HG02884 (cell line): ENCODE data around the gene SAA1.

Experiments
- ATAC-seq: cut with Tn5 transposase; IDR thresholded peaks from one replicate; pipeline ENCODE4 v1.9.1; 2021; ENCODE audit warnings: mild to moderate bottlenecking, moderate library complexity; ENCODE audit not compliant: unreplicated experiment

SAA1 gene

DNA sequence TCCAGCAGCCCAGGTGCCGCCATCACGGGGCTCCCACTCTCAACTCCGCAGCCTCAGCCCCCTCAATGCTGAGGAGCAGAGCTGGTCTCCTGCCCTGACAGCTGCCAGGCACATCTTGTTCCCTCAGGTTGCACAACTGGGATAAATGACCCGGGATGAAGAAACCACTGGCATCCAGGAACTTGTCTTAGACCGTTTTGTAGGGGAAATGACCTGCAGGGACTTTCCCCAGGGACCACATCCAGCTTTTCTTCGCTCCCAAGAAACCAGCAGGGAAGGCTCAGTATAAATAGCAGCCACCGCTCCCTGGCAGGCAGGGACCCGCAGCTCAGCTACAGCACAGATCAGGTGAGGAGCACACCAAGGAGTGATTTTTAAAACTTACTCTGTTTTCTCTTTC lies at the start of gene SAA1:
Gene SAA1, plus strand, starts transcription at position 316 of the 400 bp plus-strand sequence. CDS start 624 bp downstream, outside the sequence.
- no peak for ATAC-seq

DNA sequence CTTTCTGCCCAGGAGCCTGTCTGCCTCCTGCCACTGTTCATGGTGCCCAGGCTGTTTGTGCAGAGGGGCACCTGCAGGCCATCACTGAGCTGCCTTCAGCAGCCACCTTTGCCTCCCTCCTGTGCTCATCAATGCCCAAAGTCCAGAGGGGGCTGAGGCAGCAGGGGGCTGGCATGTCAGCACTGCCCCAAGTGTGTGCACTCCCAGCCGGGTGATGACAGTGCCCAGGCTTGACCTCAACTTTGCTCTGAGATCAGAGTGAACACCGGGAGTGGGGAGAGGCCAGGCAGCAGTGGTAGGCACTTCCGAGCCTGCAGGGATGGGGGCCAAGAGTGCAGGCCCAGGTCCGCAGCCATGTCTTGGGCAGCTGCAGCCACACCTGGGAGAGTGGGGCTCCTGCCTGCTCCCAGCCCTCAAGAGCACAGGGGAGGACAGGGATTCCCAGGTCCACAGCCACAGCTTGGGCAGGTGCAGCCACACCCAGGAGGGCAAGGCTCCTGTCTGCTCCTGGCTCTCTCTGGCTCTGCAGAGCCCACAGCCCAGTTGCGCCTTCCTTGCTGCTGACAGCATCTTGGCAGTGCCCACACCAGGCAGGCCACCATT lies 44.7 kb upstream of the SAA1 start:
- ATAC-seq, result no peak

DNA sequence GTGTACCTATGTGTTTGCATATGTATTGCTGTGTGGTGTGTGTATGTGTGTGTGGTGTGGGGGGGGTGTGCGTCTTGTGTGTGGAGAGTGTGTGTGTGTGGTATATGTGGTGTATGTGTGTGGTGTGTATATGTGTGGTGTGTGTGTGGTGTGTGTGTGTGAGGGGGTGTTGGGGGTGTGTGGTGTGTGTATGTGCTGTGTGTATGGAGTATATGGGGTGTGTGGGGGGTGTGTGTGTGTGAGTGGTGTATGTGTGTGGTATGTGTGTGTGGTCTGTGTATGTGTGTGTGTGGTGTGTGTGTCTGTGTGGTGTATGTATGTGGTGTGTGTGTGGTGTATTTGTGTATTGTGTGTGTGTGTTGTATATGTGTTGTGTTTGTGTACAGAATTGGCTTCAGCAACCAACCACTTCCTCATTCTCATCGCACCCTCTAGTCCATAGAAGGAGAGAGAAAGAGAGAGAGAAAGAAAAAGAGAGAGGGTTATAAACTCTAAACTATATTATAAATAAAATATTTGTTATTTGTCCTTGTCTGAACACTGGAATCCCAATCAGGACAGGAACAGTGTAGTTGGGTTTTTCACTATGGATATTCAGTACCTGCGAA lies 43.1 kb upstream of the SAA1 start:
- ATAC-seq, result no peak

DNA sequence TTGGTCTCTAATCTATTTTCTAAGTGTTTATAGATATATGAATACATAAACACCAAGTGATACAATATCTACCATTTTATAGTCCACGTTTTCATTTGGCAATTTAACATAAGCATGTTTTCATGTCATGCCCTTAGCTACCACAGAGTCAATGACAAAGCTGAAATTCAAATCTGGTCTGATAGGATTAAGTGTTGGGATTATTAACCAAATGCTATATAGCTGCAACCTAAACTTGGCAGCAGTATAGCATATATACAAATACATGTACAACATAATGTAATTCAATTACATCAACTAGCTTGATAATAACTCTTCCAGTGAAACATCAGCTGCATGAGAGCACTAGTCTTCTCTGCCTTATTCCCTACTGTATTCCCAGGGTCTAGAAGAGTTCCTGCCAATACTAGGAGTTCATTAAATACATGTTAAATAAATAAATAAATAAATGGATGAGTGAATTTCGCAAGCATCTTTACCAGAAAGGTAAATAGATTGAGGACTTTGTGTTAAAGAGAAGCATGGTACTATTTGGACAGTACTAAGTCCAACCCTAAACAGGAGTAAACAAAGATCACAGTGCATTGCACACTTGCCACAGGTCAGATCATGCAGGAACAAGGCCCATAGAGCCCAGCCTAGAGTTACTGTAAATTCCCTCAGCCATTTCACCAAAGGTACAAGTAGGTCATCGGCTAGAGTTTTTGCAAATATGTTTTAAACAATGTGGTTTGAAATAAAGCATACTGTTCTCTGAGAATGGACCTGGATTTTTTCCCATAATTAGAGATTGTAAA lies 42.3 kb upstream of the SAA1 start:
- ATAC-seq, result no peak

DNA sequence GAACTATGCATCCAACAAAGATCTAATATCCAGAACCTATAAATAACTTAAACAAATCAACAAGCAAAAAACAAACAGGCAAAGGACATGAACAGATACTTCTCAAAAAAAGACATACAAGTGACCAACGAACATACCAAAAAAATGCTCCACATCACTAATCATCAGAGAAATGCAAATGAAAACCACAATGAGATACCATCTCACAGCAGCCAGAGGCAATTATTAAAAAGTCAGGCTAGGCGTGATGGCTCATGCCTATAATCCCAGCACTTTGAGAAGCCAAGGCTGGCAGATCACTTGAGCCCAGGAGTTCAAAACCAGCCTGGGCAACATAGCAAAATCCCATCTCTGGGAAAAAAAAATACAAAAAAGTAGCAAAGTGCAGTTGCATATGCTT lies 40.2 kb upstream of the SAA1 start:
- no peak for ATAC-seq

DNA sequence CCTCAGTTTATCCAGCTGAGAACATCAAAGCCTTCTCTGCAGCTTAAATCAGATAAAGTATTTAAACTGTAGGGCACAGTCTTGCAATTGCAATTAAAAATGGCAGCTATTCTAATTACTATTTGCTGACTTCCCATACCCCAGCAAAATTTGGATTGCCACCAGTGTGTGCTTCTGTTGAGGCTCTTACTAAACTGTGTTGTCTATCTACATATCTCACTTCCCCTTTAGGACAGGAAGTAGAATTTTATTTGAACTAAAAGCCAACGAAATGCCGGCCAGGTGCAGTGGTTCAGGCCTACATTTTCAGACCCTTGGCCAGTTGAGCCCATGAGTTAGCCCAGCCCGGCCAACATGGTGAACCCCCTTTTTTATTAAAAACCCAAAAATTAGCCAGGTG lies 36.6 kb upstream of the SAA1 start:
- peak; percentile 93 for ATAC-seq

DNA sequence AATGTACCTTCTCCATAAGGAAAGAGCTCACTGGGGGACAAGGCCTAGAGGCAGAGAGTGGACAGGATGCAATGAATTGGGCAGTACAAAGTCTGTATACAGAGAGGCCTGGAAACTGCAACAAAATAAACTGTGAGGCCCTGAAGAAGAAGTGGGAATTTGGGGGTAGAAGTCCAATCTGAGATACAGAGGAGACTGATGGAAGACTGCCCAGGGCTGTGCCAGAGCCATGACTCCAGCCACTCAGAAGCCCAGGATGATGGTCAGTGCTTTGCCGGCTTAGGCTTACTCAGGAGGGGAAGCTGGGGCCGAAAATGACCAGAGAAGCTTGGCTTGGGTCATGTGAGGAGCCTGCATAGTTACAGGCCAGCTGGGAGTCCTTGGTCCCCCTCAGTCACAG lies 35.2 kb upstream of the SAA1 start:
- no peak for ATAC-seq

DNA sequence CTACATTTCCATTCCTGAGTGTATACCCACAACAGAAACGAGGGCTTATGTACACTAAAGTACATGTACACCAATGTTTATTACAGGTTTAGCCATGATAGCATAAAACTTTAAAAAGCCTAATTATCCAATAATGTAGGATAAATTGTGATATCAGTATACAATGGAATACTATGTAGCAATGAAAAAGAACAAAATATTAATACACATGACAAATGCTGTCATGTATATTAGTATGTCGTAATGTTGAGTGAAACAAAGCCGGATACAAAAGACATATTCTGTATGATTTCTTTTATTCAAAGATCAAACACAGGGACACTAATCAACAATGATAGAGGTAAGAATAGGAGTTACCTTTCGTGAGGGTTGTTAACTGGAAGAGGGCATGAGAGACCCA lies 32.2 kb upstream of the SAA1 start:
- ATAC-seq, result no peak

DNA sequence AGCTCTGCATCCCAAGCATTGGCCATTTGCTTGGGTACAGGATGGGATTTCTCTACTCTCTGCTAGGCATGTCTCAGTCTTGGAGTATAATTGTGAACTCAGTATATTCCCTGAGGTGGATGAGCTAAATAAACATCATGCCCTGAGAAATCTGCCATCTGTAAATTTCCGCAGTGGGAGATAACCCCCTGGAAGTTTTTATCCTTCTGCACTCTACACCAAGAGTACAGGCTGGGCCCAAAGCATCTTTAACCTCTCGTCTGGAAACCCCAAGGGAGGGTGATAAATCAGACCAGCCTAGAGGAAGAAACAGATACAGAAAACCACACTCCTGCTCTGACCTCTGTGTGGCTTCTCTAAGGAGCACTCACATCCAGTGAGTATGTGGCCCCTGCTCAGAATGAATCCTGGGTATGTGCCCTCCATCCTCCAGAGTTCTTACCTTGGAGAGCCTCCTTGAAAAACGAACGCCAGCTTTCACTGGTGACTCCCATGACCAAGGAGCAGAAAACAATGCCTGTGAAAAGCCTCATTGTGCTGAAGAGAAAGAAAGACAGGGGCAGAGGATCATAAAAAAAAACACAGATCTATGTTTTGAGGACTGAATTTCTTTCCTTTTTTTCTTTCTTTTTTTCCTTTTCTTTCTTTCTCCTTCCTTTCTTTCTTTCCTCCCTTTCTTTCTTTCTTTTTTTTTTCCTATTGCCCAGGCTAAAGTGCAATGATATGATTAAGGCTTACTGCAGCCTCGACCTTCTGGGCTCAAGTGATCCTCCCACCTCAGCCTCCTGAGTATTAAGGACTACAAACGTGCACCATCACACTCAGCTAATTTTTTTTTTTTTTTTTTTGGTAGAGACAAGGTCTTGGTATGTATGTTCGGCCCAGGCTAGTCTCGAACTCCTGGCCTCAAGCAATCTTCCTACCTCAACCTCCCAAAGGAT lies 30.4 kb upstream of the SAA1 start:
- ATAC-seq, result no peak

DNA sequence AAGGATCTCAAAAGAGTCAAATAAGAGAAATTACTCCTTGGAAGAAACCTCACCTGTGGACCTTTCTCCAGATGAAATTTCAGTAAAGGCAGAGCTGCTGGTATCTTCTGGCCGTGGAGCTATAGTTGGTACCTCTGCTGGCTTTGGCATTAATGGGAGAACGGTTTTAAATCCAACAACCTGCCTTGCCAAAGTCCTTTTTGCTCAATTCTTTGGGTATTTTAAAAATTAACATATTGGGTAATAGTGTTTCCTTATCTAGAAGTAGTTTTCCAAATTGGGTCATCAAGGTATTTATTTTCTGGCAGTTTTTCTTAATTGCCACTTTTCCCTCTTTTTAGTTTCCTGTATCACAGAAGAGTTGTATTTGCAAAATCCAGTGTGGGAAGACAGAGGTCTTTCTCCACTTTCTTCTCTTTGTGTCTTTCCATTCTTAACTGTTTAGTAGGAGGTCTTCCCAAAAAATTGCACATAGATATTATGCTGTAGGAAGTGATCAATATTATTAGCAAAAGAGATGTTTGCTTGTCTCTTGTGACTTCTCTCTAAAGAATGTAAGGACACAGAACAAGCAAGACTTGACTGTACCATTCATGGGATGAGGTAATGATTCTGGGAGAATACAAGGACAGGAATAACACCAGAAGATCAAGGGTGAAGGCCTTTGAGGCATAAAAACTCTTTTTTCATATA lies 29.3 kb upstream of the SAA1 start, which contains the start of gene SAA4:
Gene SAA4, minus strand, starts transcription at position 139 of the 693 bp plus-strand sequence. CDS start 876 bp downstream, outside the sequence.
- no peak for ATAC-seq

DNA sequence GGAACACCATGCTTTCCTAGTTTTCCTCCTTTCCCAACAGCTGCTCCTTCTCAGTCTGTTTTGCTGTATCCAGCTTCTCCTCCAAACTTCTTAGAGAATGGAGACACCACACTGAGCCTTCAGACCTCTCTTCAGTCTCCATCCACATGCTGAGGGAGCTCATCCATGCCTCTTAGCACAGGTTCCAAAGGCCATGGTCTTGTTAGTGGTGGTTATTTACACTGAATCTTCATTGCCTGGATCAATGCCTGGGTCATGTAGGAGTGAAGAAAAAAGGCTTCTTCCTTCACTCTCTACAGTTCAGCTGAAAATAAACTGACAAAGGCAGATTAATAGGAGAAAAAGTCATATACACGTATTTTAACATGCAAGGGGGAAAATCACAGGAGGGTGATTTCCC lies 26.4 kb upstream of the SAA1 start:
- ATAC-seq, result no peak

DNA sequence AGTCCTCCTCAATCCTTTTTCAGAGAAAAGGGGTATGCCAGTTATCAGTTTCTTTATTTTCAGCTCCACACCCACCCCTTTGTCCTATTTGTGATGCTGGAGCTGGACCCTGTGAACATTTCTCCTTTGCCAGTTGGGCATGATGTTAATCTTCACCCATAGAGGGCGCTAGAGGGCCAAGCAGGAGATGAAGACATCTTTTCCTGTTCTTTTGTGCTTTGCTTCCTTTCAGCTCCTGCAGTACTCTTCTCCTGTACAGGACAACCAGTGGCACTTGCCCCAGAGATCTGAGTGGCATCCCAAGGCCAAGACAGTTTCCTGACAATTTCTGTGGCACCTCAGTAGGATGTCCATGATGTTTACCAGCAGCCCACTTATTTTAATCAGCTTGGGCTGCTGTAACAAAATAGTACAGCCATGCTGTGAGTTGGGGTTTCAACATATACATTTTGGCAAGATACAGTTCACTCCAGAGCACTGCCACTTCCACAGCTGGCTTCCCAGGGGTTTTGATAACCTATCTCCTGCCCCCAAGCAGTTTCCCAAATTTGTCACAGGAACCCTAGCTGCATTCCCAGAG lies 22.2 kb upstream of the SAA1 start:
- ATAC-seq, result no peak

DNA sequence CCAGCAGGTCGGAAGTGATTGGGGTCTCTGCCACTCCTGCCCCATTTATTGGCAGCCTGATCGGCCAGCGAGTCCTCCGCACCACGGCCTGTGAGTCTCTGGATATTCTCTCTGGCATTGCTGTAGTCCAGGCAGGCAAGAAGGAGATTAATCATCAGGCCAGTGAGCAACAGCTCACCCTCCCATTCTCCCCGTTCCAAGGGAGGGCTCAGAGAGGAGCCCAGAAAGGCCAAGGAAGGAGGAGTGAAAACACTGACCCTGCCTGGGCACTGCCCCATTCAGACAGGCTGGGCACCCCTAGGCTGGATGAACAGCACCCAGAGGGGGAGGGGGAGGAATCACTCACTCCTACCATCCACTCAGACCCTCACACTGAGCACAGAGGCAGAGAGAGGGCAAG lies 20.7 kb upstream of the SAA1 start:
- ATAC-seq, result no peak

DNA sequence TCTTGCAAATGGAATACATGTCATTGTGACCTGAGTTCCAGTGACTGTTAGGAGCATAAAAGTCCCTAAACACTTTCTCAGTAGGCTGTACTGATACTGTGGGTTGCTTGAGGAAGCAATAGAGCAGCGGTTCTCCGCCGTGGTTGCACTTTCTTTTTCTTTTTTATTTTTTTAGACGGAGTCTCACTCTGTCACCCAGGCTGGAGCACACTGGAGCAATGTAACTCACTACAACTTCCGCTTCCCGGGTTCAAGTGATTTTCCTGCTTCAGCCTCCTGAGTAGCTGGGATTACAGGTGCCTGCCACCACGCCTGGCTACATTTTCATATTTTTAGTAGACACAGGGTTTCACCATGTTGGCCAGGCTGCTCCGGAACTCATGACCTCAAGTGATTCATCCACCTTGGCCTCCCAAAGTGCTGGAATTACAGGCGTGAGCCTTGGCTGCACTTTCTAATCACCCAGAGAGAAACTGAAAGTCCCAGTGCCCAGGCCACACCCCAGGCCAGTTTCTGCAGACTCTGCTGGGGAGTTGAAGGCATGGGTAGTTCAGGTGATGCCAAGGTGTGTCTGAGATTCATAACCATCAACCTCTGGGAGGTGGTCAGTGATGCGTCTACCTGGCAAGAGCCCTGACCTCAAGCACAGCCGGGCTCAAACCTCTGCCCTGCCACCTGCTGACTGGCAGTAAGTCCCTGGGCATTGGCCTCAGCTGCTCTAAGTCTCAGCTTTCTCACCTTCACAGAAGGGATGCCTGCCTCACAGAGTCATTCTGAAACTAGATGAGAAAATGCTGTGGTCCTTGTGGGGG lies 19.5 kb upstream of the SAA1 start:
- ATAC-seq, result peak; percentile 81

DNA sequence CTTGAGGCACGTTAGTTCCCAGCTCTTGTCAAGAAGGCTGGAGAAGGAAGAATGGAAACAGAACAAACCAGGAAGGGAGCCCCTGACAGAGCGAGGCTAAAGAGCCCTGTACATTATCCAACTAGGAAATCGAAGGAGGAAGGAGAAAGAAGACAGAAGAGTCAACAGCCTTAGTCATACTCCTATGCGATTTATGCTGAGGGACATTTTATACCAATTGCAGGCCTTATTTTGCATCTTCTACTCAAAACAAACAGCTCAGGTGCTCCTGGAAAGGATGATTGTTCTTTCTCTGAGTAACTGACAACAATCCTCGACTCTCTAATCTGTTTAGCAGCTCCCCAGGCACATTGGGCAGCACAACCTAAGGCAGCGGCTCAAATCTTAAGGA lies 18.9 kb upstream of the SAA1 start:
- ATAC-seq, result peak; percentile 20

DNA sequence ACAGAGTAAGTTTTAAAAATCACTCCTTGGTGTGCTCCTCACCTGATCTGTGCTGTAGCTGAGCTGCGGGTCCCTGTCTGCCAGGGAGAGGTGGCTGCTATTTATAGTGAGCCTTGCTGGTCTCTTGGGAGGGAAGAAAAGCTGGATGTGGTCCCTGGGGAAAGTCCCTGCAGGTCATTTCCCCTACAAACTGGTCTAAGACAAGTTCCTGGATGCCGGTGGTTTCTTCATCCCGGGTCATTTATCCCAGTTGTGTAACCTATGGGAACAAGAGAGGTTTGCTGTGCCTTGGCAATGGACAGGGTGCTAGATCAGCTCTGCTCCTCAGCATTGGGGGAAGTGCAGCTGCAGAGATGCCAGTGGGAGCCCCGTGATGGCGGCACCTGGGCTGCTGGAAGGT lies 17.5 kb upstream of the SAA1 start, which contains the start of gene SAA2:
Gene SAA2, minus strand, starts transcription at position 108 of the 400 bp plus-strand sequence. CDS start 657 bp downstream, outside the sequence.
- no peak for ATAC-seq

DNA sequence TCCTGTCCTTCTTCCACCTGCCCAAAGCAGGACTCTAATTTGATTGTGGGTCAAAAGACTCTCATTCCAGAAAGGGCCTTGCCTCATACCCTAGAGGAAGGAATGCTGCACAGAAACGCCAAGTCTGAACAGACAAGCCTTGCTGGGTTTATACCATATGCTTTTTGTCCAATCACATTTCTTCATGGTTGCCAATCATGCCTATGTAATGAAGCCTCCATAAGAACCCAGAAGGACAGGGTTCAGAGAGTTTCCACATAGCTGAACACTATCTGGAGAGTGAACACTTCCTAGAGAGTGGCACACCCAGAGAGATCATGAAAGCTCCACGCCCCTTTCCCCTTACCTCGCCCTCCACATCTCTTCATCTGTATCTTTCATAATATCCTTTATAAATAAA lies 12.8 kb upstream of the SAA1 start:
- no peak for ATAC-seq

DNA sequence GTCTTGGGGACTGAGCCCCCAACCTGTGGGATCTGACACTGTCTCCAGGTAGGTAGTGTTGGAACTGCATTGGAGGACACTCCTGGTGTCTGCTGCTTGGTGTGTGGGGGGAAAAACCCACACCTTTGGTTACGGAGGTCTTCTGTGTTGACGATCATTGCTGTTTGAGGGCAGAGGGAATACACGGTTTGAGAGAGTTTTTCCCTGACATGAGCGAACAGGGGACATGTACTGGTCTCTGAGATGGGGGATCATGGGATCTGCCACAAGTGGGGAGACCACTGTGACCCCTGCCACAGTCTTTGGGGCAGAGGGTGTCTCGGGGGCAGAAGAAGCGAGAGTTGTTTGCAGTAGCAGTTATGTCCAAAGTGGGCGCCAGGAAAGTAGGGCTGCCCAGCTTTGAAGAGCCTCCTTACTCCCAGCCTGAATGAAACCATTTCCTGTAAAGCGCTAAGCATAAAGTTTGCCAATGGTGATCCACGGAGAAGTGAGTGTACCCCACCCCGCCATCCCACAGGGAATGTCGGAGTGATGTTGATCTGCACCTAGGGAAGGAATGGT lies 12.2 kb upstream of the SAA1 start:
- ATAC-seq, result no peak
